ENCODE results near the gene CLIP2.

DNA sequence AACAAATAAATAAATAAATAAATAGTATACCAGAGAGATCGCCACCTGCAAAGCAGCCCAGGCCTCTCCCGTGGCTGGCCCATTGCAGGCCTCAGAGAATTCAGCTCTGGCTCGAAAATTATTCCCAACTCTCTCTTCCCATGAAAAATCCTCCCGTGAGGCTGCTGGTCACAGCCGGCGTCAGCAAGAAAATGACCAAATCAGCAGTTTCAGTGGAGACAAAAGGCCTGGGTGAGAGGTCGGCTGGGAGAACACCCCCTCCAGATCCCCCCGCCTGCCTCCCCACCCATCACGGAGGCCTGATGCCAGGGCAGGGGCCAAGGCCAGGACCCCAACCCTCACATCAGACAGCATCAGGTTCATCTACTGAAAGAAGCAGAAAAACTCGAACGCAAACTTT is 3.1 kb upstream of the CLIP2 start:
- TF ChIP-seq EP300 (IDR thresholded peaks at IDR 0.05; ENCODE audit: borderline replicate concordance) (no peak), CREB1 (IDR thresholded peaks at IDR 0.05; ENCODE audit: low read depth) (no peak), CEBPB (IDR thresholded peaks at IDR 0.05) (no peak), FOXM1 (IDR thresholded peaks at IDR 0.05; ENCODE audit: borderline replicate concordance, low read depth) (no peak), TCF12 (IDR thresholded peaks at IDR 0.05; ENCODE audit: low read depth) (no peak), TAF1 (IDR thresholded peaks at IDR 0.05; ENCODE audit: low read depth) (no peak), RAD21 (IDR thresholded peaks at IDR 0.05; ENCODE audit: low read depth) (no peak), TEAD4 (IDR thresholded peaks at IDR 0.05) (no peak), EGR1 (IDR thresholded peaks at IDR 0.05) (no peak), ZBTB7A (IDR thresholded peaks at IDR 0.05; ENCODE audit: low read depth) (no peak), YY1 (IDR thresholded peaks at IDR 0.05; ENCODE audit: low read depth) (no peak), NFIC (IDR thresholded peaks at IDR 0.05) (no peak)
- TF ChIP-seq, protein P1, sequence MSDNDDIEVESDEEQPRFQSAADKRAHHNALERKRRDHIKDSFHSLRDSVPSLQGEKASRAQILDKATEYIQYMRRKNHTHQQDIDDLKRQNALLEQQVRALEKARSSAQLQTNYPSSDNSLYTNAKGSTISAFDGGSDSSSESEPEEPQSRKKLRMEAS (IDR thresholded peaks at IDR 0.05): no peak
- TF ChIP-seq, protein P2, sequence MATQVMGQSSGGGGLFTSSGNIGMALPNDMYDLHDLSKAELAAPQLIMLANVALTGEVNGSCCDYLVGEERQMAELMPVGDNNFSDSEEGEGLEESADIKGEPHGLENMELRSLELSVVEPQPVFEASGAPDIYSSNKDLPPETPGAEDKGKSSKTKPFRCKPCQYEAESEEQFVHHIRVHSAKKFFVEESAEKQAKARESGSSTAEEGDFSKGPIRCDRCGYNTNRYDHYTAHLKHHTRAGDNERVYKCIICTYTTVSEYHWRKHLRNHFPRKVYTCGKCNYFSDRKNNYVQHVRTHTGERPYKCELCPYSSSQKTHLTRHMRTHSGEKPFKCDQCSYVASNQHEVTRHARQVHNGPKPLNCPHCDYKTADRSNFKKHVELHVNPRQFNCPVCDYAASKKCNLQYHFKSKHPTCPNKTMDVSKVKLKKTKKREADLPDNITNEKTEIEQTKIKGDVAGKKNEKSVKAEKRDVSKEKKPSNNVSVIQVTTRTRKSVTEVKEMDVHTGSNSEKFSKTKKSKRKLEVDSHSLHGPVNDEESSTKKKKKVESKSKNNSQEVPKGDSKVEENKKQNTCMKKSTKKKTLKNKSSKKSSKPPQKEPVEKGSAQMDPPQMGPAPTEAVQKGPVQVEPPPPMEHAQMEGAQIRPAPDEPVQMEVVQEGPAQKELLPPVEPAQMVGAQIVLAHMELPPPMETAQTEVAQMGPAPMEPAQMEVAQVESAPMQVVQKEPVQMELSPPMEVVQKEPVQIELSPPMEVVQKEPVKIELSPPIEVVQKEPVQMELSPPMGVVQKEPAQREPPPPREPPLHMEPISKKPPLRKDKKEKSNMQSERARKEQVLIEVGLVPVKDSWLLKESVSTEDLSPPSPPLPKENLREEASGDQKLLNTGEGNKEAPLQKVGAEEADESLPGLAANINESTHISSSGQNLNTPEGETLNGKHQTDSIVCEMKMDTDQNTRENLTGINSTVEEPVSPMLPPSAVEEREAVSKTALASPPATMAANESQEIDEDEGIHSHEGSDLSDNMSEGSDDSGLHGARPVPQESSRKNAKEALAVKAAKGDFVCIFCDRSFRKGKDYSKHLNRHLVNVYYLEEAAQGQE (IDR thresholded peaks at IDR 0.05; ENCODE audit: low read depth): no peak
